ENCODE data around the gene RNF224.

Gene RNF224

GRCh38 chr9:137265496-137266161 is 38.3 kb downstream of the RNF224 start:
- no peak for TF ChIP-seq POLR2A (IDR thresholded peaks at IDR 0.05; ENCODE audit: low read depth, low read length)
- FAIRE-seq (no peak), DNase-seq (ENCODE audit: insufficient read length, low spot score) (no peak)

- DNase-seq (ENCODE audit: insufficient read length, low spot score) = no peak
- no peak for FAIRE-seq
- TF ChIP-seq POLR2A (IDR thresholded peaks at IDR 0.05; ENCODE audit: low read depth, low read length) = no peak
These were observed 38.8 kb downstream of the RNF224 start for GRCh38 chr9:137266162-137266527.

GRCh38 chr9:137266585-137267453 is 39.5 kb downstream of the RNF224 start:
- no peak for DNase-seq (ENCODE audit: insufficient read length, low spot score)
- TF ChIP-seq POLR2A (IDR thresholded peaks at IDR 0.05; ENCODE audit: low read depth, low read length) = no peak
- FAIRE-seq = no peak

GRCh38 chr9:137267933-137268355 is 40.6 kb downstream of the RNF224 start:
- TF ChIP-seq POLR2A (IDR thresholded peaks at IDR 0.05; ENCODE audit: low read depth, low read length) = no peak
- DNase-seq (ENCODE audit: insufficient read length, low spot score) = no peak
- no peak for FAIRE-seq

- TF ChIP-seq POLR2A (IDR thresholded peaks at IDR 0.05; ENCODE audit: low read depth, low read length) = no peak
- DNase-seq (ENCODE audit: insufficient read length, low spot score) = no peak
- FAIRE-seq = no peak
These were observed 41.4 kb downstream of the RNF224 start for GRCh38 chr9:137268538-137269201.

- DNase-seq (ENCODE audit: insufficient read length, low spot score) (no peak), FAIRE-seq (no peak)
These were observed 42.0 kb downstream of the RNF224 start for GRCh38 chr9:137269231-137269772.

GRCh38 chr9:137270929-137271695 is 43.8 kb downstream of the RNF224 start:
- FAIRE-seq = no peak
- TF ChIP-seq POLR2A (IDR thresholded peaks at IDR 0.05; ENCODE audit: low read depth, low read length) = no peak
- no peak for DNase-seq (ENCODE audit: insufficient read length, low spot score)

More at GRCh38 chr9:137269231-137269772, 42.0 kb downstream of the RNF224 start:
- TF ChIP-seq POLR2A (IDR thresholded peaks at IDR 0.05; ENCODE audit: low read depth, low read length) = no peak

GRCh38 chr9:137271696-137272076 is 44.4 kb downstream of the RNF224 start:
- no peak for DNase-seq (ENCODE audit: insufficient read length, low spot score)
- no peak for TF ChIP-seq POLR2A (IDR thresholded peaks at IDR 0.05; ENCODE audit: low read depth, low read length)
- no peak for FAIRE-seq

GRCh38 chr9:137272241-137273094 is 45.2 kb downstream of the RNF224 start:
- FAIRE-seq (no peak), DNase-seq (ENCODE audit: insufficient read length, low spot score) (no peak)
- no peak for TF ChIP-seq POLR2A (IDR thresholded peaks at IDR 0.05; ENCODE audit: low read depth, low read length)

- DNase-seq (ENCODE audit: insufficient read length, low spot score) = no peak
- FAIRE-seq = no peak
These were observed 45.8 kb downstream of the RNF224 start for GRCh38 chr9:137273095-137273490.

GRCh38 chr9:137273611-137274320 is 46.5 kb downstream of the RNF224 start:
- no peak for TF ChIP-seq POLR2A (IDR thresholded peaks at IDR 0.05; ENCODE audit: low read depth, low read length)
- DNase-seq (ENCODE audit: insufficient read length, low spot score) (no peak), FAIRE-seq (no peak)

More at GRCh38 chr9:137273095-137273490, 45.8 kb downstream of the RNF224 start:
- no peak for TF ChIP-seq POLR2A (IDR thresholded peaks at IDR 0.05; ENCODE audit: low read depth, low read length)

- no peak for TF ChIP-seq POLR2A (IDR thresholded peaks at IDR 0.05; ENCODE audit: low read depth, low read length)
- FAIRE-seq (no peak), DNase-seq (ENCODE audit: insufficient read length, low spot score) (no peak)
These were observed 47.9 kb downstream of the RNF224 start for GRCh38 chr9:137275203-137275587.

All from H54 (cell line).